Umbilical cord (tissue), 2 donors: ENCODE results near the gene MMEL1. TPM values are rescaled to one million over a fixed set of nuclear protein-coding genes. Genes with fewer than 3 reads are reported as not detected.
A peak's percentile ranks its signal among the peaks of the same experiment; 100 is the strongest.
"Not testable (repeated sequence)": the region's sequence is repeated elsewhere in the genome, so short reads cannot be mapped to it uniquely, and the experiment has no call there.

Source experiments
- DNase-seq: peaks from one replicate; pipeline ENCODE4 v3.0.0-alpha.2; 2015; ENCODE audit warnings: low spot score
- total RNA-seq: library from RNA; depleted of rRNA; stranded (reverse); fragments of >200 nt; gene quantifications from one replicate; pipeline ENCODE4 v1.2.3, GENCODE V29; 2014; ENCODE audit warnings: low replicate concordance; ENCODE audit not compliant: insufficient read depth

The MMEL1 gene
- total RNA-seq, 1 donor from 2014 or later = not detected

DNA sequence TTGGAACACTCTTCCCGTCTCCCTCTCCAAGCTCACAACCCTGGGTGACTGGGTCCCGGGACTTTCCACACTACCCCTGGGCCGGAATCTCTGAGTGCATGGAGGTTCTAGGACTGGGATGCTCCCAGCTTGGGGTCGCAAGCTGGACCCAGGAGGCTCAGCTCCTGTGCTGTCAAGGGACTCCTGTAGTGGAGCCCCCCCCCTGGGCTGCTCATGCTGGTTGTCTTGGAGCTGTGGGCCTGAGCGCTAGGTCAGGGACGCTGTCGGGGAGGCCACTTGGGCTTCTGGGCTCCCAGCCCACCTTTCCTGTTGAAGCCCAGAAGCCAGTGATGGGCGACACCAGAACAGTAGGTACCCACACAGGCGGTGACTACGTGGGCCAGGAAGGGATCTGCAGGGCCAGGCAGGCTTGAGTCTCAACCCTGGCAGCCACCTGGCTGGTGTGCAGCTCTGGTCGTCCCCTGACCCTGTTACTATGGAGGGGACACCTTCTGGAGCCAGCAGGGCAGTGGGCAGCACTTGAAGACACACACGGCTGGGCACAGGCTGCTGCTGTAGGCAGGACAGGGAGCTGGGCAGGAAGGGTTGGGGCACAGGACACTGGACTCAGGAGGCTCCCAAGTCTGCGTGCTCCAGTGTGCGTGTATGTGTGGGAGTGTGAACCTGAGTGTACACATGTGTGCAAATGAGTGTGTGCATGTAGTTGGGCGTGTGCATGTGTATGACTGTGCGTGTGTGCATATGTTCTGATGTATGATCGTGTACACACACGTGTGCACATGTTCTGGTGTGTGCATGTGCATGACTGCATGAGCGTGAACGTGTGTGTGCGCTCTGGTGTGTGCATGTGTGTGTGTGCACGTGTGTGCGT lies 3.0 kb downstream of the MMEL1 start:
- no peak for DNase-seq

DNA sequence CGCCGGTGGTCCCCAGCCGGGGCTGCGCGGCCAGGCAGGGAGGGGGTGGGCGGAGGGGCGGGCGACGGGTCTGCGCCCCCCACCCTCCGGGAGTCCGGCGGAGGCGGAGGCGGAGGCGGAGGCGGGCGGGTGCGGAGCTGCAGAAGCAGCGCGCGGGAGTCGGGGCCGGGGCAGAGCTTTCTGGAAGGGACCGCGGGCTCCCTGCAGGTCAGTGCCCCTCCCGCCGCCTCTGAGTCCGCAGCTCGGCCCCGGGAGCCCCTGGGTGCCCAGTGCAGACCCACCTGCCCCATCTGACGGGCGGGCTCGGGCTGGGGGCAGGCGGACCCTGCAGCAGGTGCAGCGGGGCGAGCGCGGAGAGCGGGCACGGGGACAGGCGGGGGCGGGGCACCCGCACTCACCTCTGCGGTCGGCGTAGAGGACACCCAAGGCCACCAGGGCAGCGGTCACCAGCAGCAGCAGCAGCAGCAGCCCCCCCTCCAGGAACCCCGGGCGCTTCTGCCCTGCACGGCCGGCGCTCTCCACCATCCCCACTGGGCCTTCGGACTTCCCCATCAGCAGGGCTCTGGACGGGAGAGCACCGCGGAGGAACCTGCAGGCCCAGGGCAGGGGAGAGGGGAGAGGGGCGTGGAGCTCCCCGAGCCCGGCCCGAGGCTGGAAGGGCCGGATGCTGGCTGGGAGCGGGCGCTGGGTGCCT lies 3.7 kb downstream of the MMEL1 start:
- no peak for DNase-seq

DNA sequence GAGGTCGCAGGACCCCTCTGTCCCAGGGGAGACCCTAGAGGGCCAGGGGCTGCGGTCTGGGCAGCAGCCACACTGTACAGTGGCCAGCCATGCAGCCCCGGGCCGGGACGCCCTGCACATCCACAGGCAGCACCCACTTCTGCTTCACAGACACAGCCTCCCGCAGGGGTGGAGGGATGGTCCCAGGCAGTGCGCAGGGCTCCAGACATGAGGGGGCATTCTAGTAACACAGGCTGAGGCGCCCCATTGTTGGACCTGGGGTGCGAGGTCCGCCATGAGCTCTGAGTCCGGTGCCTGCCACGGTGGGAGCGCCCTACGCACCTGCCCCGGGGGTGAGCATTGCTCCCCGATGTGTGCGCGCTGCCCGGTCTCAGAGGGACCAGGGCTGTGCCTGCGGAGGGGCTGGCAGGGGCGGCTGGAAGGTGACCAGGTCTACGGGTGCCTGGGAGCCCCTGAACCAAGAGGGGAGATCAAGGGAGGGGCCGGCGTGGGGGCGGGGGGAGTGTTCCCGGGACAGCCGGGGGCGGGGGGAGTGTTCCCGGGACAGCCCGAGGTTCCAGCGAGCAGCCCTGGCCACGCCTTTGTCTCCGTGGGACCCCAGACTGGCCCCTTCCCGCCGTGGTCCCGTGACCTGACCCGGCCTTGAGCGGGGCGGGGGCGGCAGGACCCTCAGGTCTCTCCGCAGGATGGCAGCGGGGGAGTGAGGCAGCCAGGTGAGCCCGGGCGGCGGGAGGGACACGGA lies 4.5 kb downstream of the MMEL1 start:
- DNase-seq = no peak

DNA sequence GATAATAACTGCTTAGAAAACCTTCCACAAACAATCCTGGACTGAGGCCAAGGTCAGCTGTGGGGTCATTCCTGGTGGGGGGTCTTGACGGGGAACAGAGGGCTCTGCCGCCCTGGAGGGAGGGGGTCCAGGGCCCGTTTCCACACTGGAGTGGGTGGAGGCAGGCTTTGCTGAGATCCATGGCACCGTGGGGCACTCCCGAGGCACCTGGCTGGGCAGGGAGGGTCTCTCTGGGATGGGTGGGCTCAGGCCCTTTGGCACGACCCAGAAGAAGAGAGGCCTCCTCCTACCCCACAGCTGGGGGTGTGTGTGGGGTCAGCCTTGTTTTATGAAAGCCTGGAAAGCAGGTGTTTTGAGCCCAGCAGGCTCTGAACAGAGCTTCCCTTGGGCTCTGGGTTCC lies 5.1 kb downstream of the MMEL1 start:
- DNase-seq = no peak

DNA sequence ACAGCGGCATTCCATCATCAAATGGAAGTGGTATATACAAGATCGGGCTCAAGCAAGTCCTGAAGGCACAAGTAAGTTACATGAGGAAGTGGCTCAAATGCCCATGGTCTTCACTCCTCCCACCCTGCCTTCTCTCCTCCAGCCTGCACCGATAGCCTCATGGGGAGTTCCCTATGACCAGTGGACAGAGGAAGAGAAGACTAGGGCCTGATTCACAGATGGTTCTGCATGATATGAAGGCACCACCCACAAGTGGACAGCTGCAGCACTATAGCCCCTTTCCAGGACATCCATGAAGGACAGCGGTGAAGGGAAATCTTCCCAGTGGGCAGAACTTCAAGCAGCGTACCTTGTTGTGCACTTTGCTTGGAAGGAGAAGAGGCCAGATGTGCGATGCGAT lies 7.1 kb downstream of the MMEL1 start:
- not testable (repeated sequence) for DNase-seq

DNA sequence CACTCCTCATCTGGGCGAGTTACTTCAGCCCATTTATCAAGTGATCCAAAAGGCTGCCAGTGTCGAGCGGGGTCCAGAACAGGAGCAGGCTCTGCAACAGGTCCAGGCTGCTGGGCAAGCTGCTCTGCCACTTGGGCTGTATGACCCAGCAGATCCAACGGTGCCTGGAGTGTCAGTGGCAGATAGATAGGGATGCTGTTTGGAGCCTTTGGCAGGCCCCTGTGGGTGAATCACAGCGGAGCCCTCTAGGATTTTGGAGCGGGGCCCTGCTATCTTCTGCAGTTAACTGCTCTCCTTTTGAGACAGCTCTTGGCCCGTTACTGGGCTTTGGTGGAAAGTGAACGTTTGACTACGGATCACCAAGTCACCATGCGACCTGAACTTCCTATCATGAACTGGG lies 7.5 kb downstream of the MMEL1 start:
- DNase-seq = no peak

DNA sequence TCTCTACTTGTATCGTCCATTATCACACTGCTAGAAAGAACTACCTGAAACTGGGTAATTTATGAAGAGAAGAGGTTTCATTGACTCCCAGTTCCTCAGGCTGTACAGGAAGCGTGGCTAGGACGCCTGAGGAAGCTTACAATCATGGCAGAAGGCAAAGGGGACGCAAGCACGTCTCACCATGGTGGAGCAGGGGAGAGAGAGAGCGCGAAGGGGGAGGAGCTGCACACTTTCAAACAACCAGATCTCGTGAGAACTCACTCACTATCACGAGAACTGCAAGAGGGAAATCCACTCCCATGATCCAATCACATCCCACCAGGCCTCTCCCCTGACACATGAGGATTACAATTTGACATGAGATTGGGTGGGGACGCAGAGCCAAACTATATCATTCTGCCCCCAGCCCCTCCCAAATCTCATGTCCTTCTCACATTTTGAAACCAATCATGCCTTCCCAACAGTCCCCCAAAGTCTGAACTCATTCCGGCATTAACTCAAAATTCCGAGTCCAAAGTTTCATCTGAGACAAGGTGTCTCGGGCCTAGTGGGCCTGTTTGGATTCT lies 8.0 kb downstream of the MMEL1 start:
- DNase-seq = no peak

DNA sequence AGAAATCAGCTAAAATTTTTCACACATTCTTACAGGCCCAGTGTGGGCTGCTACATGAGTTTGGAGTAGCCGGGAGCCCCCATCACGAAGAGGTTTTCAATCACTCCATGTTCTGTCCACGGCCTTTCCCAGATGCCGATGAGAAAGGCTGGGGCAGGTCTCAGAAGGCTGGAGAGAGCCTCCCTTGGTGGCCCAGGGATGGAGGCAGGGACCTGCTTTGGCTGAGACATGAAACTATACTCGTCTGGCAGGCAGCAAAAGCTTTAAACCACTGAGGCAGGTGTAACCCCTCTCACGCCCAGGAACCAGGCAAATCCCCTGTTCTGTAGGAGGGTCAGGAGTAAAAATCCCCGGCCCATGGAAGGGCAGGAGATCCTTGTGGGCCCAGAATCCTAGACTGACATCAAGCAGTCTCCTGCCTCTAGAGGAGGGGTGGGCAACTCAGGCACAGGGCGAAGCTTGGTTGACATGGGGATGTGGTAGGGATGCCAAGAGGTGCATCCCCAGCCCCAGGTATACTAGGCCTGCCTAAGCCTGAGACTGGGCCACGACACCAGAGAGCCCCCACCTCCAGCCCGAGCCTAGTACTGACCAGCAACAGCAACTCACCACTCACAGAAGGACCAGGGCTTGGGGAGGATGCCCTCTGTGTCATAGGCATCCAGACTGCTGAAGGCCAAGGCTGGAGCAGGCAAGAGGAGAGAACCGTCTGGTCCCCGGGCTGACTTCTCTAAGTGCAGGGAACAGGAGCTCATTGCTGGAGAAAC lies 9.1 kb downstream of the MMEL1 start:
- DNase-seq = no peak

DNA sequence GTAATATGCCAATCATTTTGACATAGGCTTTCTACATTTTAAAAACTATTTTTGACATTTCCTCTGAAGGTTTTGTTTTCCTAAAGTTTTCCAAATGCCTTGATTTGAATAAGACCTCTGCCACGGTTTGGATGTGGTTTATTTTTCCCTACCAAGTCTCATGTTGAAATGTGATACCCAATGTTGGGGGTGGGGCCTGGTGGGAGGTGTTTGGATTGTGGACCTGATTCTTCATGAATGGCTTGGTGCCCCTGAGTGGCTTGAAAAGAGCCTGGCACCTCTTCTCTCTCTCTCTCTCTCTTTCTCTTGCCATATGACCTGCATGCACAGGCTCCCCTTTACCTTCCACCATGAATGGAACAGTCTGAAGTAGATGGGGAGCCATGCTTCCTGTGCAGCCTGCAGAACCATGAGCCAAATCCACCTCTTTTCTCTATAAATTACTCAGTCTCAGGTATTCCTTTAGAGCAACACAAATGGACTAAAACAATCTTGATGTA lies 14.8 kb downstream of the MMEL1 start:
- no peak for DNase-seq

DNA sequence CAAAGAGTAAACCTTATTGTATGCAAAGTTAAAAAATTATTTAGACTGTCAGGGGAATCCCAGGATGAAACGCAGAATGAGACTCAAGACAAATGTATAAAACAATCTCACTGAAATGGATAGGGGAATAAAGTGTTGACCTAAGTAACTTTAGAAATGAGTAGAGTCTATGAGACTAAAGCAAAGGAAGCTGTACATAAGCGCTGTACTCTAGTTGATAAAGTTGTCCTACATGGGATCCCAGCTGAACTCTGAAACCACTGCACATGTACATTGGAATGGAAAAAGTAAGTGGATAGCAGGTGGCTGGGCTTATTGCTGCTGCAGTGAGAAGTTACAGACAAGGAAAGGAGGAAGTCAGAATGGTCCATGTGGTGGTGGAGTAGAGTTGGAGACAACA lies 18.7 kb downstream of the MMEL1 start:
- DNase-seq = no peak

DNA sequence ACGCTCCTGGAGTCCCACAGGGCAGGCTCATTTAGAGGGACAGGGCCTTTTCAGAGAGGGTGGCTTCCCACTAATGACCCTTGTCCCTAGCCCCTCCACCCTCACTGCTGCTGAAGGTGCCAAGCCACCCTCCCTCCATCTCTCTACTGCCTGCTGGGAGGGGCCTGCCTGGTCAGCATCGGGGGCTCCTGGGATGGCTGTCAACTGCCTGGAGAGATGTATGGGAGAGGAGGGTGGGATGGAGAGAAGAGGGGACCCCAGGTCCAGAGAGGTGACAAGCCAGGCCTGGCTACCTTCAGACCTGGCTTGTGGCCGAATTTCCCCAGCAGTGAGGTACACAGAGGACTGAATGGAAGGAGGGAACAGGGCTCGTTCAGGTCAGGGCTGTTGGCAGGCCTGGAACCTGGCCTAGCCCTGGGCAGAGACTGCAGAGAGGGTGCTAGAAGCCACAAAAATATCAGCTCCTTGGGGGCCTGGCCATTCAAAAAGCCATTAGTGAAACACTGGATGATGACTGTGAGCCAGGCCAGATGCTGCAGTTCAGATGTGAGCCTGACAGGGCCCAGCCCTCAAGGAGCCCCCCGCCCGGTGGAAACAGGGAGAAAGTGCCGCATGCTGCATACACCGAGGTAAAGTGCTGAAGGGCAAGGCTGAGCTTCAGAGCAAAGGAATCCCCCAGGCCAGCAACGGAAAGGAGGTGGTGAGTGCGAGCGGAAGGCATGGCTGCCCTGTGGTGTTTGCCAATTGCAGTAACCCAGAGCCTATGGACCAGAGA lies 20.0 kb downstream of the MMEL1 start:
- no peak for DNase-seq

DNA sequence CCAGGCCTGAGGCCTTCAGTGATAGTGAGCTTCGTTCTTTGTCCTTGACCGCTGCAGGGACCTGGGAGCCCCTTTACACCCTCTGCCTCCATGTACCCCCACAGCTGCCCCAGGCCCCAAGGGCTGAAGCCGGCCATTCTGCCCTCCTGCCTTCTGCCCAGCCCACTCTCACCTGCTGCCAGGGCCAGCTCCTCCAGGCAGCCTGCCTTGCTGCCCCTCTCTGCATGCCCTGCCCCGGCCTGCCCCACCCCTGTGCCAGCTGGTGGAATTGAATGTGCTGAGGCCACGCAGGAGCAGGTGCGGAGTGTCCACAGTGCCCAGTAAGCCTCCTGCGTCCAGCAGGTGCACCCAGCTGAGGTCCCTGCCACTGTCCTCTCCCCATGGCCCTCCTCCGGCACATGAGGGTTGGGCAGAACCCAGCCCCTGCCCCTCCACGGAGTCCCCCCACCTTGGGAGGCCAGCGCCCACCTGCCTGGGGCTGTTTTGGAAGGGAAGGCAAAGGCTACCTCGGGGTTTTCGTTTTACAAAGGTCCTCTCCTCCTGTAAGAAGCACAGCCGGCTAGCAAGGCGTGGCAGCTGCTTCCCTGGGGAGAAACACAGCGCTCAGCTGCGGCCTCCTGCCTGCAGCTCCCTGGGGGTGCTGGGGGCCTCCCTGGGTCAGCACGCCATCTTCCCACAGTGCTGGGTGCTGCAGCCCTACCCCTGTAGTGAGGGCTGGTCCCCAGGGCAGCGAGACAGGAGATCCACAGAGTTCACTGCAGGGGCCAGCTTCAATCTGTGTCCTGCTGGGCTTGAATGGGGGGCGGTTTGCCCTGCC lies 21.0 kb downstream of the MMEL1 start:
- no peak for DNase-seq

DNA sequence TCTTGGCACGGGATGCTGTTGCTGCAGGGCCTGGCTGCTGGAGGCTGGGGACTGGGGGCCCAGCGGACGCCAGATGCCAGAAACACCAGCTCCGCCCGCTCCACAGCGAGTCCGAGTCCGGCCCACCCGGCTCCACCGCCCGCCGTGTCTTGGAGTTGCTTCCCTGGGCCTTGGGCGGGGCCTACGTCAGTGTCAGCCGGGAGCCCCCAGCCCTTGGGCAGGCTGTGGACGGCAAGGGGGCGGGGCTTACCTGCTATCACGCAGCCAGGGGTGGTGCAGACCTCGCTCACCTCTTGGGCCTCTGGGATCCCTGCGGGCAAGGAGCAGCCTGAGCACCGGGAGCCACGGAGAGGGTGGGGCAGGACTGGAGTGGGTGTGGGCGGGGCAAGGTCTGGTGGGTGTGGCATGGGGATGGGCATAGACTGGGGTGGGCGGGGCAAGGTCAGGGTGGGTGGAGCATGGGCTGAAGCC lies 21.8 kb downstream of the MMEL1 start:
- peak; percentile 65 for DNase-seq

DNA sequence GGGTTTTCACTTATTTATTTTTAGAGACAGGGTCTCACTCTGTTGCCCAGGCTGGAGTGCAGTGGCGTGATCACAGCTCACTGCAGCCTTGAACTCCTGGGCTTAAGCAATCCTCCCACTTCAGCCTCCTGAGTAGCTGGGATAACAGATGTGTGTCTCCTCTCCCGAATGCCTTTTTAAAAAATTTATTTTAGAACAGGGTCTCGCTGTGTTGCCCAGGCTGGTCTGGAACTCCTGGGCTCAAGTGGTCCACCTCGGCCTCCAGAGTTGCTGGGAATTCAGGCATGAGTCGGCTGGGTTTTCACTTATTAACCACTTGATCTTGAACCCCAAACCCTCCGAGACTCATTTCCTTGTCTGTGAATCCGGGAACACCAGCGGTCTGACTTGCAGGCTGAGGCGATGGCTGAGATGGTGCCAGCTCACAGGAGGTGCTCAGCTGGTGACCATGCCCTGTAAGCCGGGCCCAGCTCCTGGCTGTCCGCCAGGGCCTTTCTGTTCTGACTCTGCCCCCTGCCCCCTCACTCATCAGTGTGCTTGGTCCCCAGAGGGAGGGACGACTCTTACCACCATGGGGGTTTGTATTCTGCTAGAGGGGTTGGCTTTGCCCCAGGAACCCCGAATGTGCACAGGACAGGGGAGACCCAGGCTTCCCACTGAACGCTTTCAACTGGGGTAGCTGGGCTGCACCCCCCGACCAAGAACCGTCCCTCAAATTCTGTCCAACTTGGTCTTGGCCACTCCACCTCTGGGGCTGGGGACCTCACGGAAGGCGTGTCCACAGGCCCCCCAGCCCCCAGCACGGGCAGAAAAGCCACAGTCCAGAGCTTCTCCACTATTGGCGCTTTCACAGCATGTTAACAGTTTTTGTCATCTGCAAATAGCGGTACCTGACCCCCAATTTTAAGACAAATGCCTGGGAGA lies 22.5 kb downstream of the MMEL1 start:
- no peak for DNase-seq

DNA sequence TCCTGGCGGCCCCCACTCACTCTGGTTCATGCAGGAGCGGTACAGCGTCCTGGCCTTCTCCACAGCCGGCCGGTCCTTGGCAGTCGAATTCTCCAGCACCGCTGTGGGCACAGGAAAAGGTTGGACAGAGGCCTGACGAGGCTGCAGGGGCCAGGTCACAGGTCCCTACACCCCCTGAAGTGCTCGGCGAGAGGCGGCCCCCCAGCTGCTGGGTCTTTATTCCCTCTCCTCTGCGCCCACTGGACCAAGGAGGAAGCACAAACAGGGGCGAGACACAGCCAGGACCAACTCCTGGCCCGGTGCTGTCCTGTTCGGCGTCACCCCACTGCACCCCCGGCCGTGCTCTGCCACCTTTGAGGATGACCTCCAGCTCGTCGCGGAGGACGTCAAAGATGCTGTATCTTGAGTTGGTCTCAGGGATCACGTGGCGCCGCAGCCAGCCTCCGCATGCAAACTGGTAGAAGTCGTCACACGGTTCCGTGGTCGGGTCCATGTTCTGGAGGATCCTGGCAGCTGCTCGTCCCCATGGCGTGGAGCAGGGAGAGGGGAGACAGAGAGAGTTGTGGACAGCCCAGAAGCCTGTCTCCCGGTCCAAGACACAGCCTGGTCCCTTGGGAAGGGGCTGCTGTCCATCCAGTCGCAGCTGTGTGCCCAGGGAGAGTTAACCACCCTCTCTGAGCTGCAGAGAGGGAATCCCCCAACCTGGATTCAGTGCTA lies 23.3 kb downstream of the MMEL1 start:
- no peak for DNase-seq

DNA sequence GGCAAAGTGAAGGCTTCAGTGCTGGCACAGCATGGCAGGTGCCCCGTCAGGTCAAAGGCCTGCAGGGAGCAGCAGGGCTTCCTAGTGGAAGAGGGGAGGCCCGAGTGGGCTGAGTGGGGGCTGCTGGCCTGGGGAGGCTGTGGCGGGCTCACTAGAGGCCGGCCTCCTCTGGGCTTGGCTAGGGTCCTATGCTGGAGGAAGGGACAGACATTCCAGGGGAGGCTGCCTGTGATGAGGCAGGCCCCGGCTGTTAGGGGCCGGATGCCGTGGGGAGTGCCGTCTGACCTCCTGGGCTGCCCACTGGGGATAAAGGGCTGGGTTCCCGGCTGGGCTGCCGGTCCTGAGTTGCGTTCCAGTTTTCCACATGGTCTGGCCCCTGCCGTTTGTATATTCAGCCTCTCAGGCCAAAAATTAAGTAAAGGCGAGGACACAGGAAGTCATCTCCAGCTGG lies 25.1 kb downstream of the MMEL1 start:
- no peak for DNase-seq

DNA sequence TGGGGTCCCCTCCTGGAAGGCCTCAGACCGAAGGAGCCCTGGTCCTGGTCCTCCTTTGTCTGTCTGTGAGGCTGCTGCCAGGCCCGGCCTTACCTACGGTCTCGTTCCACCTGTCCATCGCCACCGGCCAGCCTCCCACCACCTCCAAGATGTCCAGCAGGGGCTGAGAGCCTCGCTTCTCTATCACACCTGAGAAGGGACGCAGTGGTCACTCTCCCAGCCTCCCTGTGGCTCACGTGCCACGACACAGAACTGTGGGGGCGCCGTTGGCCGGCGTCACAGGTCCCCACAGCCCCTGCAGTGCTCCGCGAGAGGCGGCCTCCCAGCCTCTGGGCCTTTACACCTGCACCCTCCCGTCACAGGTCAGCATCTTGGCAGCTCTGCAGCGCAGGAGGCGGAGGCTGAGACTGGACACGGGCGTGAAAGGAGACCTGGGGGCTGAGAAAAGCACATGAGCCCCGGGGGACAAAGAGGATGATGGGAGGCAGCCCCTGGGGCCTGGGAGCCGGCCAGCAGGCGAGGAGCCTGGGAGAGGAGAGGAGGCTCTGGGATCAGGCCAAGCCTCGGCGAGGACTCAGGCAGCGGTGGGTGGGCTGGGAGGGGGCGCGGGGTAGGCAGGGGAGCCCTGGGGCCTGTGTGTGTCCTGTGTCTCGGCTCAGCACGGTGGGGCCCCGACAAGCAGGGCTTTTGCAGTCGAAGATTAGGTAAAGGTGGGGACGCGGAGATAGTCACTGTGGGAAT lies 25.8 kb downstream of the MMEL1 start:
- no peak for DNase-seq
